Hematopoietic multipotent progenitor cell treated with erythropoietin and hydrocortisone succinate and interleukin-3 and kit ligand, for 6 days (in vitro differentiated cells): Measurements from ENCODE around the gene USH1C.
A peak's percentile ranks its signal among the peaks of the same experiment; 100 is the strongest.

ENCODE experiments used
- DNase-seq: peaks from one replicate; pipeline ENCODE4 v3.0.0-alpha.2; 2015

Gene USH1C

GRCh38 chr11:17522655-17523054 lies 21.6 kb downstream of the USH1C start:
- DNase-seq = no peak

GRCh38 chr11:17521106-17521900 lies 22.9 kb downstream of the USH1C start:
- DNase-seq = no peak

- no peak for DNase-seq
Observed at GRCh38 chr11:17519061-17519885, 24.9 kb downstream of the USH1C start.

GRCh38 chr11:17518366-17518765 lies 25.9 kb downstream of the USH1C start:
- no peak for DNase-seq

GRCh38 chr11:17517186-17517585 lies 27.0 kb downstream of the USH1C start:
- no peak for DNase-seq

GRCh38 chr11:17516551-17517150 lies 27.6 kb downstream of the USH1C start:
- no peak for DNase-seq

- no peak for DNase-seq
Observed at GRCh38 chr11:17515443-17516176, 28.6 kb downstream of the USH1C start.

GRCh38 chr11:17514476-17514875 lies 29.7 kb downstream of the USH1C start:
- no peak for DNase-seq

- DNase-seq = no peak
Observed at GRCh38 chr11:17513853-17514252, 30.4 kb downstream of the USH1C start.

- DNase-seq = no peak
Observed at GRCh38 chr11:17512101-17512500, 32.1 kb downstream of the USH1C start.

GRCh38 chr11:17511571-17511970 lies 32.6 kb downstream of the USH1C start:
- DNase-seq = no peak

GRCh38 chr11:17510507-17511206 lies 33.6 kb downstream of the USH1C start:
- DNase-seq = no peak

- DNase-seq = no peak
Observed at GRCh38 chr11:17508791-17509190, 35.4 kb downstream of the USH1C start.

GRCh38 chr11:17508306-17508705 lies 35.9 kb downstream of the USH1C start:
- no peak for DNase-seq

GRCh38 chr11:17507773-17508172 lies 36.4 kb downstream of the USH1C start:
- DNase-seq = no peak

- DNase-seq = no peak
Observed at GRCh38 chr11:17506942-17507341, 37.3 kb downstream of the USH1C start.

GRCh38 chr11:17506314-17506713 lies 37.9 kb downstream of the USH1C start:
- no peak for DNase-seq

GRCh38 chr11:17505146-17505545 lies 39.1 kb downstream of the USH1C start:
- no peak for DNase-seq

GRCh38 chr11:17504330-17505107 lies 39.7 kb downstream of the USH1C start:
- DNase-seq = peak; percentile 91

- no peak for DNase-seq
Observed at GRCh38 chr11:17502630-17503029, 41.6 kb downstream of the USH1C start.

- DNase-seq = no peak
Observed at GRCh38 chr11:17500673-17501072, 43.5 kb downstream of the USH1C start.

GRCh38 chr11:17498475-17498874 lies 45.7 kb downstream of the USH1C start:
- no peak for DNase-seq
